K562 (cell line): ENCODE measurements around the gene GRIN2D. TPM values are rescaled to one million over a fixed set of nuclear protein-coding genes. Genes with fewer than 3 reads are reported as not detected.

ENCODE experiments used
- BRF1 ChIP-seq: IDR thresholded peaks from 3 replicates; pipeline ENCODE4 v1.6.1; 2011; ENCODE audit warnings: borderline replicate concordance, mild to moderate bottlenecking; ENCODE audit not compliant: insufficient read length; ENCODE audit errors: extremely low read depth
- DACH1 ChIP-seq: fragments of 450-650 bp; IDR thresholded peaks from 2 replicates; pipeline ENCODE4 v1.6.1; 2018; ENCODE audit not compliant: partially characterized antibody
- DNMT1 ChIP-seq: fragments of 450-650 bp; IDR thresholded peaks from 2 replicates; pipeline ENCODE4 v1.6.1; 2016; ENCODE audit warnings: antibody characterized with exemption, mild to moderate bottlenecking
- ETV1 ChIP-seq: fragments of 450-650 bp; conservative IDR thresholded peaks from 2 replicates; pipeline ENCODE4 v1.6.1; 2016; ENCODE audit warnings: missing genetic modification characterization, control low read depth, low read depth, missing compliant biosample characterization
- HDAC2 ChIP-seq: fragments of 450-650 bp; IDR thresholded peaks from 2 replicates; pipeline ENCODE4 v1.6.1; 2016; ENCODE audit warnings: mild to moderate bottlenecking
- HNRNPLL ChIP-seq: fragments of 200-400 bp; formaldehyde crosslinking; IDR thresholded peaks from 2 replicates; pipeline ENCODE4 v1.6.1; 2017; ENCODE audit warnings: low read length, low read depth, mild to moderate bottlenecking; ENCODE audit not compliant: poor library complexity, severe bottlenecking
- KAT8 ChIP-seq: fragments of 450-650 bp; IDR thresholded peaks from 2 replicates; pipeline ENCODE4 v1.6.1; 2016; ENCODE audit warnings: low read depth, mild to moderate bottlenecking
- LARP7 ChIP-seq: fragments of 450-650 bp; IDR thresholded peaks from 2 replicates; pipeline ENCODE4 v1.6.1; 2016
- MTA3 ChIP-seq: fragments of 450-650 bp; formaldehyde crosslinking; IDR thresholded peaks from 2 replicates; pipeline ENCODE4 v1.6.1; 2017; ENCODE audit warnings: mild to moderate bottlenecking, borderline replicate concordance
- RFX7 ChIP-seq: fragments of 250-450 bp; sonication (Bioruptor Pico); IDR thresholded peaks from 2 replicates; pipeline ENCODE4 v1.5.1; 2021; ENCODE audit warnings: mild to moderate bottlenecking
- ZNF143 ChIP-seq: sonication (generic); formaldehyde crosslinking; IDR thresholded peaks from 2 replicates; pipeline ENCODE4 v1.9.0; 2022; ENCODE audit warnings: mild to moderate bottlenecking, missing genetic modification reagents
- ZNF354B ChIP-seq: fragments of 250-450 bp; sonication (Bioruptor Pico); IDR thresholded peaks from 2 replicates; pipeline ENCODE4 v1.4.0; 2020
- ZNF444 ChIP-seq: fragments of 250-450 bp; sonication (Bioruptor Pico); IDR thresholded peaks from 2 replicates; pipeline ENCODE4 v1.4.0; 2020; ENCODE audit warnings: mild to moderate bottlenecking, moderate library complexity
- ZNF507 ChIP-seq: conservative IDR thresholded peaks from 2 replicates; pipeline ENCODE4 v1.6.1; 2017; ENCODE audit warnings: missing genetic modification characterization, missing compliant biosample characterization
- ZNF583 ChIP-seq: fragments of 250-450 bp; sonication (Bioruptor Pico); IDR thresholded peaks from 2 replicates; pipeline ENCODE4 v1.4.0; 2020
- ZNF830 ChIP-seq: fragments of 250-450 bp; sonication (Bioruptor Pico); IDR thresholded peaks from 2 replicates; pipeline ENCODE4 v1.5.0; 2021; ENCODE audit warnings: mild to moderate bottlenecking
- polyA plus RNA-seq, 8 experiments: library from polyadenylated mRNA; depleted of rRNA in 4 of 8; stranded (reverse) in 5 of 8; unstranded in 3 of 8; fragments of >200 nt; fragmentation: Nextera tagmentation in 2 of 8; fragmentation: Illumina TruSeq in 1 of 8; extraction: Ambion mirVana in 2 of 8; extraction: Trizol in 1 of 8; gene quantifications; 2 replicates each; pipeline versions ENCODE4 v1.2.1 to v1.2.3, GENCODE V29; 2011 to 2014; ENCODE audit warnings: inconsistent platforms in 1 of 8, missing spikeins in 1 of 8
- total RNA-seq, 7 experiments: library from RNA; depleted of rRNA in 6 of 7; stranded (reverse); fragments of >200 nt in 6 of 7; fragmentation: Illumina TruSeq in 2 of 7; extraction: Trizol in 2 of 7; gene quantifications; 2 replicates each; pipeline versions ENCODE4 v1.2.1 to v1.2.3, GENCODE V29; 2011 to 2021; ENCODE audit warnings: low replicate concordance in 1 of 7
- TF ChIP-seq, protein P1 (sequence below): sonication (generic); formaldehyde crosslinking; IDR thresholded peaks from 2 replicates; pipeline ENCODE4 v1.8.0; 2022; ENCODE audit warnings: mild to moderate bottlenecking, missing genetic modification reagents
- TF ChIP-seq, protein P2 (sequence below): sonication (generic); formaldehyde crosslinking; IDR thresholded peaks from 2 replicates; pipeline ENCODE4 v1.8.0; 2022; ENCODE audit warnings: mild to moderate bottlenecking, low read depth, missing genetic modification reagents
- TF ChIP-seq, protein P3 (sequence below): sonication (generic); formaldehyde crosslinking; IDR thresholded peaks from 2 replicates; pipeline ENCODE4 v1.8.0; 2022; ENCODE audit warnings: mild to moderate bottlenecking, missing genetic modification reagents
- TF ChIP-seq, protein P4 (sequence below): fragments of 450-650 bp; IDR thresholded peaks from 2 replicates; pipeline ENCODE4 v1.7.1; 2018; ENCODE audit warnings: mild to moderate bottlenecking, low read depth; ENCODE audit not compliant: partially characterized antibody
- TF ChIP-seq, protein P5 (sequence below): fragments of 450-650 bp; conservative IDR thresholded peaks from 2 replicates; pipeline ENCODE4 v1.6.1; 2016; ENCODE audit warnings: missing genetic modification characterization, low read depth, mild to moderate bottlenecking, missing compliant biosample characterization, moderate library complexity

Gene GRIN2D
- total and polyA plus RNA-seq, 9 of the 15 experiments (the other 6 are each of a cell fraction or from before 2014, with no cell fraction given): 0.32 to 31.5 (median 1.8) TPM

DNA sequence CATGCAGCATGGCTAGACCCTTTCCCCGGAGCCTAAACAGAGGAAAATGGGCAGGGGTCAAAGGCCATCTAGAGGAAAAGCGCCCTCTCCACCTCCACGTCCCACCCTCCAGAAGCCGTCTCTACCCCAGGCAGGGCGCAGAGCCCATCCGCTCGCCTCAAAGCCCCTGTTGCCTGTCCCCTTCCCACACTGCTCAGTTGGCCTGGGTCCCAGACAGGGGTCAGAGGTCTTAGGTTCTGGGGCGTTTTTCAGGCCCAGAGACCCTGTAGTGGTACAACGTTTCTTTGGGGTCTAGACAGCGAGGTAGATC, 30.0 kb upstream of the GRIN2D start (continued):
- TF ChIP-seq, protein P1, sequence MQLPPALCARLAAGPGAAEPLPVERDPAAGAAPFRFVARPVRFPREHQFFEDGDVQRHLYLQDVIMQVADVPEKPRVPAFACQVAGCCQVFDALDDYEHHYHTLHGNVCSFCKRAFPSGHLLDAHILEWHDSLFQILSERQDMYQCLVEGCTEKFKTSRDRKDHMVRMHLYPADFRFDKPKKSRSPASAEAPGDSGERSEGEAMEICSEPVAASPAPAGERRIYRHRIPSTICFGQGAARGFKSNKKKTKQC (CRISPR knock-in tag): peak; percentile 35; the same call in 1 of the 2 replicates
- TF ChIP-seq ZNF830: 0 out of 2 replicates have a peak, but pooled peaks have one; percentile 64
- TF ChIP-seq, protein P2, sequence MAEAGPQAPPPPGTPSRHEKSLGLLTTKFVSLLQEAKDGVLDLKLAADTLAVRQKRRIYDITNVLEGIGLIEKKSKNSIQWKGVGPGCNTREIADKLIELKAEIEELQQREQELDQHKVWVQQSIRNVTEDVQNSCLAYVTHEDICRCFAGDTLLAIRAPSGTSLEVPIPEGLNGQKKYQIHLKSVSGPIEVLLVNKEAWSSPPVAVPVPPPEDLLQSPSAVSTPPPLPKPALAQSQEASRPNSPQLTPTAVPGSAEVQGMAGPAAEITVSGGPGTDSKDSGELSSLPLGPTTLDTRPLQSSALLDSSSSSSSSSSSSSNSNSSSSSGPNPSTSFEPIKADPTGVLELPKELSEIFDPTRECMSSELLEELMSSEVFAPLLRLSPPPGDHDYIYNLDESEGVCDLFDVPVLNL (CRISPR knock-in tag): 0 out of 2 replicates have a peak, but pooled peaks have one; percentile 1
- TF ChIP-seq ZNF444 (CRISPR knock-in tag): no peak
- no peak for TF ChIP-seq ZNF354B
- 0 out of 2 replicates have a peak, but pooled peaks have one; percentile 33 for TF ChIP-seq RFX7 (CRISPR knock-in tag)
- no peak for TF ChIP-seq BRF1
- TF ChIP-seq HDAC2: 0 out of 2 replicates have a peak, but pooled peaks have one; percentile 12
- no peak for TF ChIP-seq KAT8
- TF ChIP-seq ZNF143: no peak
- TF ChIP-seq DACH1: no peak
- TF ChIP-seq, protein P3, sequence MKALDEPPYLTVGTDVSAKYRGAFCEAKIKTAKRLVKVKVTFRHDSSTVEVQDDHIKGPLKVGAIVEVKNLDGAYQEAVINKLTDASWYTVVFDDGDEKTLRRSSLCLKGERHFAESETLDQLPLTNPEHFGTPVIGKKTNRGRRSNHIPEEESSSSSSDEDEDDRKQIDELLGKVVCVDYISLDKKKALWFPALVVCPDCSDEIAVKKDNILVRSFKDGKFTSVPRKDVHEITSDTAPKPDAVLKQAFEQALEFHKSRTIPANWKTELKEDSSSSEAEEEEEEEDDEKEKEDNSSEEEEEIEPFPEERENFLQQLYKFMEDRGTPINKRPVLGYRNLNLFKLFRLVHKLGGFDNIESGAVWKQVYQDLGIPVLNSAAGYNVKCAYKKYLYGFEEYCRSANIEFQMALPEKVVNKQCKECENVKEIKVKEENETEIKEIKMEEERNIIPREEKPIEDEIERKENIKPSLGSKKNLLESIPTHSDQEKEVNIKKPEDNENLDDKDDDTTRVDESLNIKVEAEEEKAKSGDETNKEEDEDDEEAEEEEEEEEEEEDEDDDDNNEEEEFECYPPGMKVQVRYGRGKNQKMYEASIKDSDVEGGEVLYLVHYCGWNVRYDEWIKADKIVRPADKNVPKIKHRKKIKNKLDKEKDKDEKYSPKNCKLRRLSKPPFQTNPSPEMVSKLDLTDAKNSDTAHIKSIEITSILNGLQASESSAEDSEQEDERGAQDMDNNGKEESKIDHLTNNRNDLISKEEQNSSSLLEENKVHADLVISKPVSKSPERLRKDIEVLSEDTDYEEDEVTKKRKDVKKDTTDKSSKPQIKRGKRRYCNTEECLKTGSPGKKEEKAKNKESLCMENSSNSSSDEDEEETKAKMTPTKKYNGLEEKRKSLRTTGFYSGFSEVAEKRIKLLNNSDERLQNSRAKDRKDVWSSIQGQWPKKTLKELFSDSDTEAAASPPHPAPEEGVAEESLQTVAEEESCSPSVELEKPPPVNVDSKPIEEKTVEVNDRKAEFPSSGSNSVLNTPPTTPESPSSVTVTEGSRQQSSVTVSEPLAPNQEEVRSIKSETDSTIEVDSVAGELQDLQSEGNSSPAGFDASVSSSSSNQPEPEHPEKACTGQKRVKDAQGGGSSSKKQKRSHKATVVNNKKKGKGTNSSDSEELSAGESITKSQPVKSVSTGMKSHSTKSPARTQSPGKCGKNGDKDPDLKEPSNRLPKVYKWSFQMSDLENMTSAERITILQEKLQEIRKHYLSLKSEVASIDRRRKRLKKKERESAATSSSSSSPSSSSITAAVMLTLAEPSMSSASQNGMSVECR (CRISPR knock-in tag): no peak
- no peak for TF ChIP-seq ZNF583
- TF ChIP-seq ZNF507 (tag): no peak
- TF ChIP-seq DNMT1: no peak
- peak; percentile 86; the same call in 1 of the 2 replicates for TF ChIP-seq LARP7
- TF ChIP-seq, protein P4, sequence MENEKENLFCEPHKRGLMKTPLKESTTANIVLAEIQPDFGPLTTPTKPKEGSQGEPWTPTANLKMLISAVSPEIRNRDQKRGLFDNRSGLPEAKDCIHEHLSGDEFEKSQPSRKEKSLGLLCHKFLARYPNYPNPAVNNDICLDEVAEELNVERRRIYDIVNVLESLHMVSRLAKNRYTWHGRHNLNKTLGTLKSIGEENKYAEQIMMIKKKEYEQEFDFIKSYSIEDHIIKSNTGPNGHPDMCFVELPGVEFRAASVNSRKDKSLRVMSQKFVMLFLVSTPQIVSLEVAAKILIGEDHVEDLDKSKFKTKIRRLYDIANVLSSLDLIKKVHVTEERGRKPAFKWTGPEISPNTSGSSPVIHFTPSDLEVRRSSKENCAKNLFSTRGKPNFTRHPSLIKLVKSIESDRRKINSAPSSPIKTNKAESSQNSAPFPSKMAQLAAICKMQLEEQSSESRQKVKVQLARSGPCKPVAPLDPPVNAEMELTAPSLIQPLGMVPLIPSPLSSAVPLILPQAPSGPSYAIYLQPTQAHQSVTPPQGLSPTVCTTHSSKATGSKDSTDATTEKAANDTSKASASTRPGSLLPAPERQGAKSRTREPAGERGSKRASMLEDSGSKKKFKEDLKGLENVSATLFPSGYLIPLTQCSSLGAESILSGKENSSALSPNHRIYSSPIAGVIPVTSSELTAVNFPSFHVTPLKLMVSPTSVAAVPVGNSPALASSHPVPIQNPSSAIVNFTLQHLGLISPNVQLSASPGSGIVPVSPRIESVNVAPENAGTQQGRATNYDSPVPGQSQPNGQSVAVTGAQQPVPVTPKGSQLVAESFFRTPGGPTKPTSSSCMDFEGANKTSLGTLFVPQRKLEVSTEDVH: no peak
- TF ChIP-seq MTA3: no peak
- TF ChIP-seq ETV1 (tag): 0 out of 2 replicates have a peak, but pooled peaks have one; percentile 9
- TF ChIP-seq, protein P5, sequence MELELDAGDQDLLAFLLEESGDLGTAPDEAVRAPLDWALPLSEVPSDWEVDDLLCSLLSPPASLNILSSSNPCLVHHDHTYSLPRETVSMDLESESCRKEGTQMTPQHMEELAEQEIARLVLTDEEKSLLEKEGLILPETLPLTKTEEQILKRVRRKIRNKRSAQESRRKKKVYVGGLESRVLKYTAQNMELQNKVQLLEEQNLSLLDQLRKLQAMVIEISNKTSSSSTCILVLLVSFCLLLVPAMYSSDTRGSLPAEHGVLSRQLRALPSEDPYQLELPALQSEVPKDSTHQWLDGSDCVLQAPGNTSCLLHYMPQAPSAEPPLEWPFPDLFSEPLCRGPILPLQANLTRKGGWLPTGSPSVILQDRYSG (tag): no peak; the same call in 1 of the 2 replicates
- TF ChIP-seq HNRNPLL: no peak
